BLaER1 (cell line): ENCODE results near the gene CLPX.

Source experiments
- H3K27ac ChIP-seq: shearing (Covaris generic); formaldehyde crosslinking; 2 replicates; pipeline ENCODE4 v1.8.1; 2022
- H3K27me3 ChIP-seq: shearing (Covaris generic); formaldehyde crosslinking; 2 replicates; pipeline ENCODE4 v1.8.1; 2022
- H3K36me3 ChIP-seq: shearing (Covaris generic); formaldehyde crosslinking; 2 replicates; pipeline ENCODE4 v1.8.1; 2022
- H3K4me1 ChIP-seq: shearing (Covaris generic); formaldehyde crosslinking; 2 replicates; pipeline ENCODE4 v1.8.1; 2022
- H3K4me2 ChIP-seq: shearing (Covaris generic); formaldehyde crosslinking; 2 replicates; pipeline ENCODE4 v1.8.1; 2022
- H3K4me3 ChIP-seq: shearing (Covaris generic); formaldehyde crosslinking; 2 replicates; pipeline ENCODE4 v1.8.1; 2022
- H3K9ac ChIP-seq: shearing (Covaris generic); formaldehyde crosslinking; 2 replicates; pipeline ENCODE4 v1.8.1; 2022
- H3K9me3 ChIP-seq: shearing (Covaris generic); formaldehyde crosslinking; 2 replicates; pipeline ENCODE4 v1.8.1; 2022
- H4K20me1 ChIP-seq: shearing (Covaris generic); formaldehyde crosslinking; 2 replicates; pipeline ENCODE4 v1.8.1; 2022
- Cebpa-rat ChIP-seq: shearing (Covaris generic); IDR thresholded peaks from 2 replicates; pipeline ENCODE4 v1.8.1; 2022

The CLPX gene

GRCh38 chr15:65176056-65176455, 9.1 kb downstream of the CLPX start:
- H3K9me3 ChIP-seq = no peaks in the 10 kb centered on the region
- H3K9ac ChIP-seq = no peak overlapping the region
- no peak overlapping the region for H3K27ac ChIP-seq
- peaks cover 100% of the 10 kb centered on the region for H4K20me1 ChIP-seq
- H3K4me2 ChIP-seq = no peak overlapping the region
- no peak for TF ChIP-seq Cebpa-rat
- H3K4me1 ChIP-seq = peaks cover 6% of the 10 kb centered on the region; the same call in 1 of the 2 replicates
- peaks cover 98% of the 10 kb centered on the region for H3K36me3 ChIP-seq
- H3K27me3 ChIP-seq = no peaks in the 10 kb centered on the region
- no peak overlapping the region for H3K4me3 ChIP-seq

GRCh38 chr15:65175511-65175910, 9.6 kb downstream of the CLPX start:
- TF ChIP-seq Cebpa-rat = no peak
- Histone ChIP-seq H3K4me2 (no peak overlapping the region), H3K9me3 (no peaks in the 10 kb centered on the region), H3K27ac (no peak overlapping the region), H3K36me3 (peaks cover 99% of the 10 kb centered on the region), H4K20me1 (peaks cover 99% of the 10 kb centered on the region), H3K4me3 (no peak overlapping the region), H3K27me3 (no peaks in the 10 kb centered on the region), H3K9ac (no peak overlapping the region), H3K4me1 (peaks cover 6% of the 10 kb centered on the region; the same call in 1 of the 2 replicates)

- no peak overlapping the region for H3K27ac ChIP-seq
- peaks cover 99% of the 10 kb centered on the region for H4K20me1 ChIP-seq
- H3K4me3 ChIP-seq = no peak overlapping the region
- no peak overlapping the region for H3K9ac ChIP-seq
- no peaks in the 10 kb centered on the region for H3K9me3 ChIP-seq
- H3K4me1 ChIP-seq = peaks cover 6% of the 10 kb centered on the region; the same call in 1 of the 2 replicates
- no peak for TF ChIP-seq Cebpa-rat
- H3K36me3 ChIP-seq = peaks cover 99% of the 10 kb centered on the region
- no peaks in the 10 kb centered on the region for H3K27me3 ChIP-seq
- no peak overlapping the region for H3K4me2 ChIP-seq
Measured at GRCh38 chr15:65174509-65174908, 10.6 kb downstream of the CLPX start.

- peaks cover 94% of the 10 kb centered on the region for H3K36me3 ChIP-seq
- H3K9me3 ChIP-seq = no peaks in the 10 kb centered on the region
- no peak overlapping the region for H3K9ac ChIP-seq
- peaks cover 94% of the 10 kb centered on the region for H4K20me1 ChIP-seq
- no peak overlapping the region for H3K4me3 ChIP-seq
- TF ChIP-seq Cebpa-rat = no peak
- peaks cover 6% of the 10 kb centered on the region; the same call in 1 of the 2 replicates for H3K4me1 ChIP-seq
- H3K27ac ChIP-seq = no peak overlapping the region
- H3K4me2 ChIP-seq = no peak overlapping the region
- H3K27me3 ChIP-seq = no peaks in the 10 kb centered on the region
Measured at GRCh38 chr15:65172531-65172930, 12.6 kb downstream of the CLPX start.

GRCh38 chr15:65171428-65171827, 13.7 kb downstream of the CLPX start:
- Histone ChIP-seq H3K4me3 (no peak overlapping the region), H3K4me1 (peaks cover 6% of the 10 kb centered on the region; the same call in 1 of the 2 replicates), H3K9ac (no peak overlapping the region), H3K9me3 (no peaks in the 10 kb centered on the region), H3K27ac (no peak overlapping the region), H3K36me3 (peaks cover 94% of the 10 kb centered on the region), H3K27me3 (no peaks in the 10 kb centered on the region), H4K20me1 (peaks cover 94% of the 10 kb centered on the region), H3K4me2 (no peak overlapping the region)
- no peak for TF ChIP-seq Cebpa-rat

GRCh38 chr15:65165875-65166274, 19.3 kb downstream of the CLPX start:
- H4K20me1 ChIP-seq = peaks cover 90% of the 10 kb centered on the region
- H3K4me3 ChIP-seq = no peak overlapping the region
- no peak overlapping the region for H3K27ac ChIP-seq
- no peaks in the 10 kb centered on the region for H3K27me3 ChIP-seq
- H3K9me3 ChIP-seq = no peaks in the 10 kb centered on the region
- H3K4me2 ChIP-seq = no peak overlapping the region
- no peak overlapping the region for H3K9ac ChIP-seq
- H3K36me3 ChIP-seq = peaks cover 80% of the 10 kb centered on the region
- no peaks in the 10 kb centered on the region for H3K4me1 ChIP-seq
- no peak for TF ChIP-seq Cebpa-rat

- no peaks in the 10 kb centered on the region for H3K9me3 ChIP-seq
- H3K36me3 ChIP-seq = peaks cover 80% of the 10 kb centered on the region
- no peak overlapping the region for H3K9ac ChIP-seq
- TF ChIP-seq Cebpa-rat = no peak
- H4K20me1 ChIP-seq = peaks cover 91% of the 10 kb centered on the region
- H3K4me1 ChIP-seq = no peaks in the 10 kb centered on the region
- no peak overlapping the region for H3K4me3 ChIP-seq
- no peaks in the 10 kb centered on the region for H3K27me3 ChIP-seq
- no peak overlapping the region for H3K27ac ChIP-seq
- H3K4me2 ChIP-seq = no peak overlapping the region
Measured at GRCh38 chr15:65164139-65164538, 21.0 kb downstream of the CLPX start.

- Histone ChIP-seq H3K9ac (no peak overlapping the region), H3K9me3 (no peaks in the 10 kb centered on the region), H3K27ac (no peak overlapping the region), H3K4me1 (no peaks in the 10 kb centered on the region), H3K4me2 (no peak overlapping the region), H4K20me1 (peaks cover 93% of the 10 kb centered on the region), H3K36me3 (peaks cover 86% of the 10 kb centered on the region), H3K27me3 (no peaks in the 10 kb centered on the region), H3K4me3 (no peak overlapping the region)
- no peak for TF ChIP-seq Cebpa-rat
Measured at GRCh38 chr15:65163041-65163440, 22.1 kb downstream of the CLPX start.

- Histone ChIP-seq H3K36me3 (peaks cover 90% of the 10 kb centered on the region), H4K20me1 (peaks cover 43% of the 10 kb centered on the region), H3K4me3 (no peak overlapping the region)
Measured at GRCh38 chr15:65156692-65157091, 28.4 kb downstream of the CLPX start.

GRCh38 chr15:65154720-65155119, 30.4 kb downstream of the CLPX start:
- Histone ChIP-seq H3K9ac (no peak overlapping the region), H3K4me1 (no peaks in the 10 kb centered on the region), H3K27ac (no peak overlapping the region), H3K4me3 (no peak overlapping the region), H4K20me1 (peaks cover 24% of the 10 kb centered on the region), H3K27me3 (no peaks in the 10 kb centered on the region), H3K4me2 (no peak overlapping the region), H3K36me3 (peaks cover 98% of the 10 kb centered on the region), H3K9me3 (no peaks in the 10 kb centered on the region)
- TF ChIP-seq Cebpa-rat = peak; percentile 49; the same call in 1 of the 2 replicates

More at GRCh38 chr15:65156692-65157091, 28.4 kb downstream of the CLPX start:
- Histone ChIP-seq H3K4me1 (no peaks in the 10 kb centered on the region), H3K9me3 (no peaks in the 10 kb centered on the region), H3K4me2 (no peak overlapping the region), H3K9ac (no peak overlapping the region), H3K27me3 (no peaks in the 10 kb centered on the region), H3K27ac (no peak overlapping the region)
- no peak for TF ChIP-seq Cebpa-rat

GRCh38 chr15:65147902-65148301, 37.2 kb downstream of the CLPX start:
- no peaks in the 10 kb centered on the region for H3K4me1 ChIP-seq
- no peaks in the 10 kb centered on the region for H3K9me3 ChIP-seq
- no peak for TF ChIP-seq Cebpa-rat
- no peak overlapping the region for H3K4me3 ChIP-seq
- H3K27me3 ChIP-seq = no peaks in the 10 kb centered on the region
- H3K36me3 ChIP-seq = peaks cover 75% of the 10 kb centered on the region
- H3K9ac ChIP-seq = no peak overlapping the region
- no peak overlapping the region for H3K4me2 ChIP-seq
- no peaks in the 10 kb centered on the region for H4K20me1 ChIP-seq
- H3K27ac ChIP-seq = no peak overlapping the region
